Common myeloid progenitor, CD34-positive (primary cell): Measurements from ENCODE around the gene AKAP11.

Experiments
- CTCF ChIA-PET: fragments of 350-600 bp; sonication (Branson Sonifier 250); formaldehyde crosslinking; loops from one replicate; lab custom pipeline; 2021; ENCODE audit warnings: antibody characterized with exemption; lab: Charles Lee
- POLR2A ChIA-PET: fragments of 350-600 bp; sonication (Branson Sonifier 250); formaldehyde crosslinking; loops from one replicate; lab custom pipeline; 2021; ENCODE audit warnings: antibody characterized with exemption; lab: Charles Lee
- DNase-seq, 3 donors: peaks; one replicate each; pipeline versions ENCODE4 v3.0.0 to v3.0.0-alpha.2; 2013
- H3K27ac ChIP-seq, 2 experiments: 1 replicate in 1 of 2; 2 replicates in 1 of 2; pipeline ENCODE4 v1.7.0; 2013; ENCODE audit warnings: inconsistent platforms in 2 of 2, low read length in 2 of 2, mild to moderate bottlenecking in 2 of 2, low read depth in 1 of 2, moderate library complexity in 1 of 2; ENCODE audit not compliant: severe bottlenecking in 2 of 2, insufficient read depth in 1 of 2, poor library complexity in 1 of 2
- H3K27me3 ChIP-seq, 5 experiments: replicated peaks in 2 of 5; 1 replicate in 3 of 5; 2 replicates in 2 of 5; pipeline versions ENCODE4 v1.6.1 to v1.7.0; 2013; ENCODE audit warnings: low read length in 4 of 5, mild to moderate bottlenecking in 2 of 5, moderate library complexity in 2 of 5, inconsistent platforms in 1 of 5; ENCODE audit not compliant: insufficient read depth in 5 of 5, control insufficient read depth in 4 of 5
- H3K36me3 ChIP-seq, 4 experiments: 1 replicate in 2 of 4; 2 replicates in 2 of 4; pipeline versions ENCODE4 v1.6.1 to v1.7.0; 2013; ENCODE audit warnings: low read length in 3 of 4, control low read depth in 1 of 4, mild to moderate bottlenecking in 1 of 4; ENCODE audit not compliant: control insufficient read depth in 4 of 4, insufficient read depth in 4 of 4
- H3K4me1 ChIP-seq, 4 experiments: 1 replicate in 3 of 4; 2 replicates in 1 of 4; pipeline versions ENCODE4 v1.6.1 to v1.7.1; 2013; ENCODE audit warnings: low read length in 3 of 4, mild to moderate bottlenecking in 3 of 4, control low read depth in 1 of 4, inconsistent platforms in 1 of 4, moderate library complexity in 1 of 4; ENCODE audit not compliant: control insufficient read depth in 4 of 4, insufficient read depth in 4 of 4; ENCODE audit errors: control extremely low read depth in 1 of 4
- H3K4me3 ChIP-seq, 7 experiments: 1 replicate in 4 of 7; 2 replicates in 3 of 7; pipeline versions ENCODE4 v1.5.1 to v1.7.0; 2013; ENCODE audit warnings: mild to moderate bottlenecking in 7 of 7, low read length in 6 of 7, moderate library complexity in 6 of 7, inconsistent platforms in 2 of 7, low read depth in 2 of 7, control low read depth in 1 of 7; ENCODE audit not compliant: insufficient read depth in 4 of 7, control insufficient read depth in 1 of 7; ENCODE audit errors: extremely low read depth in 1 of 7
- H3K9me3 ChIP-seq, 5 experiments: 1 replicate in 4 of 5; 2 replicates in 1 of 5; pipeline versions ENCODE4 v1.6.1 to v1.7.1; 2013; ENCODE audit warnings: low read length in 4 of 5, mild to moderate bottlenecking in 2 of 5, inconsistent platforms in 1 of 5, low read depth in 1 of 5, moderate library complexity in 1 of 5; ENCODE audit not compliant: control insufficient read depth in 4 of 5, insufficient read depth in 2 of 5; ENCODE audit errors: control extremely low read depth in 1 of 5
- WGBS: methylation state at CpG from one replicate; pipeline ENCODE4 v1.1.5; 2013; ENCODE audit not compliant: insufficient coverage; 5-methylcytosine and 5-hydroxymethylcytosine counted together

The AKAP11 gene

GRCh38 chr13:42329239-42329638, 57.3 kb downstream of the AKAP11 start:
- DNase-seq, result no peak
- no peaks in the 10 kb centered on the region for H3K27me3 ChIP-seq
- H3K4me3 ChIP-seq, result no peak overlapping the region
- H3K36me3 ChIP-seq, result no peaks in the 10 kb centered on the region
- CTCF ChIA-PET, result no interaction called here
- no peak overlapping the region for H3K27ac ChIP-seq
- H3K4me1 ChIP-seq, result peaks cover 0 to 8% (median 3%) of the 10 kb centered on the region in 4 experiments
- POLR2A ChIA-PET, result no interaction called here
- H3K9me3 ChIP-seq, result no peaks in the 10 kb centered on the region

GRCh38 chr13:42331009-42331408, 59.1 kb downstream of the AKAP11 start:
- no peak overlapping the region for H3K27ac ChIP-seq
- no peaks in the 10 kb centered on the region for H3K36me3 ChIP-seq
- no peaks in the 10 kb centered on the region for H3K9me3 ChIP-seq
- POLR2A ChIA-PET, result no interaction called here
- CTCF ChIA-PET, result interaction anchor here (0.6 kb wide), 1 partner anchor 804 kb away, joined by 3 read pairs; no protein-coding TSS in a partner anchor
- DNase-seq, result no peak
- H3K27me3 ChIP-seq, result no peaks in the 10 kb centered on the region
- H3K4me1 ChIP-seq, result peaks cover 0 to 8% (median 3%) of the 10 kb centered on the region in 4 experiments
- no peak overlapping the region for H3K4me3 ChIP-seq

- ChIA-PET POLR2A (no interaction called here), CTCF (interaction anchor here (0.9 to 1.6 kb wide), 3 partner anchors 10 to 262 kb away, joined by 3 to 5 read pairs (median 3); no protein-coding TSS in a partner anchor)
- Histone ChIP-seq H3K27me3 (no peaks in the 10 kb centered on the region), H3K27ac (no peak overlapping the region), H3K4me3 (no peak overlapping the region), H3K9me3 (no peaks in the 10 kb centered on the region), H3K4me1 (peaks cover 0 to 7% (median 2%) of the 10 kb centered on the region in 4 experiments), H3K36me3 (no peaks in the 10 kb centered on the region)
- WGBS, result 85% methylated on average over 12 of the region's 12 CpGs
- DNase-seq, result peak in 2 of 3 donors; percentile 42 to 47
Measured at GRCh38 chr13:42333613-42334328, 61.8 kb downstream of the AKAP11 start.

- ChIA-PET POLR2A (no interaction called here), CTCF (interaction anchor here (0.9 to 1.6 kb wide), 3 partner anchors 10 to 262 kb away, joined by 3 to 5 read pairs (median 3); no protein-coding TSS in a partner anchor)
- 34% methylated on average over 4 of the region's 6 CpGs for WGBS
- Histone ChIP-seq H3K4me1 (peaks cover 0 to 2% (median 0%) of the 10 kb centered on the region in 4 experiments), H3K27ac (no peak overlapping the region), H3K4me3 (no peak overlapping the region), H3K27me3 (no peaks in the 10 kb centered on the region), H3K9me3 (no peaks in the 10 kb centered on the region), H3K36me3 (no peaks in the 10 kb centered on the region)
- DNase-seq, result no peak
Measured at GRCh38 chr13:42334329-42334706, 62.4 kb downstream of the AKAP11 start.

GRCh38 chr13:42337808-42338600, 66.1 kb downstream of the AKAP11 start:
- Histone ChIP-seq H3K9me3 (no peaks in the 10 kb centered on the region), H3K4me1 (no peaks in the 10 kb centered on the region), H3K27me3 (no peaks in the 10 kb centered on the region), H3K27ac (no peak overlapping the region), H3K36me3 (no peaks in the 10 kb centered on the region), H3K4me3 (no peak overlapping the region)
- WGBS, result 90% methylated on average over 2 of the region's 7 CpGs
- ChIA-PET POLR2A (no interaction called here), CTCF (no interaction called here)
- no peak for DNase-seq

- WGBS, result no CpG with 5 or more reads among the region's 3 CpGs
- H3K9me3 ChIP-seq, result no peaks in the 10 kb centered on the region
- POLR2A ChIA-PET, result no interaction called here
- CTCF ChIA-PET, result no interaction called here
- H3K36me3 ChIP-seq, result no peaks in the 10 kb centered on the region
- H3K4me3 ChIP-seq, result no peak overlapping the region
- no peak for DNase-seq
- H3K4me1 ChIP-seq, result no peaks in the 10 kb centered on the region
- no peak overlapping the region for H3K27ac ChIP-seq
- no peaks in the 10 kb centered on the region for H3K27me3 ChIP-seq
Measured at GRCh38 chr13:42345367-42345766, 73.4 kb downstream of the AKAP11 start.

GRCh38 chr13:42348576-42348975, 76.6 kb downstream of the AKAP11 start:
- no peak overlapping the region for H3K4me3 ChIP-seq
- H3K27me3 ChIP-seq, result no peaks in the 10 kb centered on the region
- DNase-seq, result no peak
- no peaks in the 10 kb centered on the region for H3K9me3 ChIP-seq
- H3K36me3 ChIP-seq, result no peaks in the 10 kb centered on the region
- no peaks in the 10 kb centered on the region for H3K4me1 ChIP-seq
- POLR2A ChIA-PET, result no interaction called here
- WGBS, result no CpG with 5 or more reads among the region's 4 CpGs
- no peak overlapping the region for H3K27ac ChIP-seq
- CTCF ChIA-PET, result no interaction called here
